Hematopoietic multipotent progenitor cell treated with erythropoietin and hydrocortisone succinate and interleukin-3 and kit ligand, for 4 days (in vitro differentiated cells): Measurements from ENCODE around the gene XAF1.
"Not testable (repeated sequence)": the region's sequence is repeated elsewhere in the genome, so short reads cannot be mapped to it uniquely, and the experiment has no call there.

ENCODE experiments used
- DNase-seq: peaks from one replicate; pipeline ENCODE4 v3.0.0-alpha.2; 2015

XAF1 gene

DNA sequence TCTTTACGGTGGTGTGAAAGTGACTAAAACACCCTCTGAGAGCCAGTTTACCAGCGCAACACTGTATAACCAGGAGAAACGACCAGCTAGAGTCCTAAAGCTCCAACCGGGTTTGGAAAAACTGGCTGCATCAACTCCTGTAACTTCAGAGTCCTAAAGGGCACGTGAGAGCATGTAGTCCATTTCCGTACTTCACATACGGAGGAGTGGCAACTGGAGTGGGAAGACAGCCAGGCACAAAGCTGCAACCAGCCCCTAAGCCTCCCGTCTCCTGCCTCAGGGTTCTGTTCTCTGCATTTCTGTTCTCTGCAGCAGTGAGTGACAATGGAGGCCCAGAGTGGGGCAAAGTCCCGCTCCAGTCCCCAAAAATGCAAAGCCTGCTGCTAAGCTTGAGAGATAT lies 56.4 kb downstream of the XAF1 start:
- no peak for DNase-seq

DNA sequence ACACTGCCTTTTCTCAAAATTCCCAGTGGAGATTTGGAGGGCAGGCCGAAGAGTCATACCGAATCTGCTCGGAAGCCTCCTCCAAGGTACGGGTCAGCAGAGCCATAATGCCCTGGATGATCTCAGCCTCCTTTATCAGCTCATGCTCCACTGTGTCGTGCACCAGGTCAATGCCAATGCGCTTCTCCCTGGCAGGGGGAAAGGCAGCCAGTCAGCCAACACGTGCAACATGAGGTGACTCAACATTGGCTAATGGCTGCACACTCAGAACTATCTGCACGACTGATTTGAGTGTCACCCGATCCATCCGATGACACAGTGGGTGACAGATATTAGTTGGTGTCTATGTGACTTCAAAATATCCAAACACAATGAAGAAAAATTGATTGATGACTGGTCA lies 59.9 kb downstream of the XAF1 start:
- no peak for DNase-seq

DNA sequence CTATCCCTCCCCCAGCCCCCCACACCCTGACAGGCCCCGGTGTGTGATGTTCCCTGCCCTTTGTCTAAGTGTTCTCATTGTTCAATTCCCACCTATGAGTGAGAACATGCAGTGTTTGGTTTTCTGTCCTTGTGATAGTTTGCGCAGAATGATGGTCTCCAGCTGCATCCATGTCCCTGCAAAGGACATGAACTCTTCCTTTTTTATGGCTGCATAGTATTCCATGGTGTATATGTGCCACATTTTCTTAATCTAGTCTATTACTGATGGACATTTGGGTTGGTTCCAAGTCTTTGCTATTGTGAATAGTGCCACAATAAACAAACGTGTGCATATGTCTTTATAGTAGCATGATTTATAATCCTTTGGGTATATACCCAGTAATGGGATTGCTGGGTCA lies 60.5 kb downstream of the XAF1 start:
- DNase-seq: not testable (repeated sequence)

DNA sequence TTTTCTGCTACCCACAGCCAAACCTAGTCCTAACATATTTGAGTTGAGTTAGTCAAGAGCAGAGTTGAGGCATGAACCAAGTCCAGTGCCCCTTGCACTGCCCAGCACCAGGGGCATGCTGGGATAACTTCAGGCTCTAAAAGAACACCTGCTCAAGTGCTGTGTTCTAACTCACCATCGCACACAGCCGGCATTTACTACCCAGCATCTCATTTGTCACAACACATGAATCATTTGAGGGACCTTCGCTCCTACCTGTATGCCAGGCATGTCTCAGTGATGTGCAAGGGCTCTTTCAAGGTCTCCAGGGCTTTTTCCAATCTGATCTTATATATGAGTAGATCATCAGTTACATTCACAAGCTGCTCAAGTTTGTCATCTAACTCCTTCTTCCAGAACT lies 63.1 kb downstream of the XAF1 start:
- no peak for DNase-seq

DNA sequence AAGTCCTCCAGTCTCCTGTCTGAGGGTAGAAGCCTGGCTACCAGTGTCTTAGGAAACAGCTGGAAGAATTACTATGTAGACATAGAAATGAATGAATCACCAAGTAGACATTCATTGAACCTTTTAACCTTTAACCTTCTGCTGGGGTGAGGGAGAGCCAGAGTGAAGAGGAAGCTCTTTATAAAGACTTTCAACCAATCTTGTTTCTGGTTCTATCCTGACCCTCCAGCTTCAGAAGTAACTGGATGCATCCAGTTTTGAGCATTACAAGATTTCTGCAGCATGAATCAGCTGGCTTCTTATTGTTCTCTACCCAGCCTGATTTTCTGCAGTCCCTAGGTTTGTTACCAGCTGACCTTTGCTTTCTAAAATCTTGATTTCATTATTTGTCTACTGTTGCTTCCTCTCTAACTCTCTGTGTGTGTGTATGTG lies 67.2 kb downstream of the XAF1 start:
- no peak for DNase-seq
